Activated T-cell treated with anti-CD3 and anti-CD28 coated beads, Interleukin-2, amount 50 U/mL, for 24 hours (primary cell): ENCODE measurements around the gene TUFT1.

ENCODE experiments used
- DNase-seq: peaks from one replicate; pipeline ENCODE4 v3.0.0-alpha.2; 2020
- H3K27ac Mint-ChIP-seq: 2 replicates; pipeline ENCODE4 v1.8.0; 2020; ENCODE audit warnings: mild to moderate bottlenecking, mixed read lengths
- H3K27me3 Mint-ChIP-seq: 2 replicates; pipeline ENCODE4 v1.8.0; 2020; ENCODE audit warnings: mixed read lengths
- H3K36me3 Mint-ChIP-seq: 2 replicates; pipeline ENCODE4 v1.8.0; 2020; ENCODE audit warnings: low read depth, mixed read lengths
- H3K4me1 Mint-ChIP-seq: 2 replicates; pipeline ENCODE4 v1.8.0; 2020; ENCODE audit warnings: low read depth, mixed read lengths
- H3K4me3 Mint-ChIP-seq: 2 replicates; pipeline ENCODE4 v1.8.0; 2020; ENCODE audit warnings: mild to moderate bottlenecking, moderate library complexity, mixed read lengths
- H3K9me3 Mint-ChIP-seq: 2 replicates; pipeline ENCODE4 v1.8.0; 2020; ENCODE audit warnings: mixed read lengths

The TUFT1 gene

GRCh38 chr1:151540982-151541377 lies 871 bp downstream of the TUFT1 start:
- no peaks in the 10 kb centered on the region for H3K9me3 Mint-ChIP-seq
- DNase-seq, result no peak
- peak overlapping the region; percentile 90 for H3K4me3 Mint-ChIP-seq
- peaks cover 25% of the 10 kb centered on the region for H3K4me1 Mint-ChIP-seq
- no peak overlapping the region for H3K27ac Mint-ChIP-seq
- peaks cover 5% of the 10 kb centered on the region for H3K36me3 Mint-ChIP-seq
- peaks cover 12% of the 10 kb centered on the region for H3K27me3 Mint-ChIP-seq

GRCh38 chr1:151541752-151542151 lies 1.6 kb downstream of the TUFT1 start:
- H3K36me3 Mint-ChIP-seq, result peaks cover 5% of the 10 kb centered on the region
- peaks cover 25% of the 10 kb centered on the region for H3K4me1 Mint-ChIP-seq
- H3K9me3 Mint-ChIP-seq, result no peaks in the 10 kb centered on the region
- DNase-seq, result no peak
- no peak overlapping the region for H3K27ac Mint-ChIP-seq
- peak overlapping the region; percentile 90 for H3K4me3 Mint-ChIP-seq
- peaks cover 12% of the 10 kb centered on the region for H3K27me3 Mint-ChIP-seq

GRCh38 chr1:151542710-151543129 lies 2.6 kb downstream of the TUFT1 start:
- peaks cover 12% of the 10 kb centered on the region for H3K27me3 Mint-ChIP-seq
- H3K9me3 Mint-ChIP-seq, result no peaks in the 10 kb centered on the region
- peaks cover 5% of the 10 kb centered on the region for H3K36me3 Mint-ChIP-seq
- H3K27ac Mint-ChIP-seq, result no peak overlapping the region
- H3K4me3 Mint-ChIP-seq, result no peak overlapping the region
- no peak for DNase-seq
- peaks cover 31% of the 10 kb centered on the region for H3K4me1 Mint-ChIP-seq

- Mint-ChIP-seq H3K9me3 (no peaks in the 10 kb centered on the region), H3K27me3 (peaks cover 12% of the 10 kb centered on the region), H3K36me3 (peaks cover under 1% of the 10 kb centered on the region), H3K4me3 (no peak overlapping the region), H3K4me1 (peaks cover 23% of the 10 kb centered on the region), H3K27ac (no peak overlapping the region)
- DNase-seq, result no peak
Measured at GRCh38 chr1:151545542-151545941, 5.4 kb downstream of the TUFT1 start.

GRCh38 chr1:151546011-151546925 lies 6.2 kb downstream of the TUFT1 start:
- H3K9me3 Mint-ChIP-seq, result no peaks in the 10 kb centered on the region
- DNase-seq, result no peak
- peaks cover 15% of the 10 kb centered on the region for H3K4me1 Mint-ChIP-seq
- H3K27ac Mint-ChIP-seq, result no peak overlapping the region
- H3K36me3 Mint-ChIP-seq, result no peaks in the 10 kb centered on the region
- H3K4me3 Mint-ChIP-seq, result no peak overlapping the region
- peaks cover 7% of the 10 kb centered on the region for H3K27me3 Mint-ChIP-seq

GRCh38 chr1:151547119-151547899 lies 7.2 kb downstream of the TUFT1 start:
- Mint-ChIP-seq H3K27ac (no peak overlapping the region), H3K4me3 (no peak overlapping the region)

GRCh38 chr1:151547900-151548230 lies 7.8 kb downstream of the TUFT1 start:
- peaks cover 9% of the 10 kb centered on the region for H3K4me1 Mint-ChIP-seq
- no peak overlapping the region for H3K4me3 Mint-ChIP-seq
- no peaks in the 10 kb centered on the region for H3K27me3 Mint-ChIP-seq
- H3K27ac Mint-ChIP-seq, result no peak overlapping the region
- H3K9me3 Mint-ChIP-seq, result no peaks in the 10 kb centered on the region
- no peaks in the 10 kb centered on the region for H3K36me3 Mint-ChIP-seq
- DNase-seq, result no peak

More at GRCh38 chr1:151547119-151547899, 7.2 kb downstream of the TUFT1 start:
- H3K36me3 Mint-ChIP-seq, result no peaks in the 10 kb centered on the region
- DNase-seq, result no peak
- no peaks in the 10 kb centered on the region for H3K9me3 Mint-ChIP-seq
- no peaks in the 10 kb centered on the region for H3K27me3 Mint-ChIP-seq
- H3K4me1 Mint-ChIP-seq, result peaks cover 9% of the 10 kb centered on the region

- H3K9me3 Mint-ChIP-seq, result no peaks in the 10 kb centered on the region
- no peaks in the 10 kb centered on the region for H3K36me3 Mint-ChIP-seq
- no peak overlapping the region for H3K4me3 Mint-ChIP-seq
- no peak for DNase-seq
- no peak overlapping the region for H3K27ac Mint-ChIP-seq
- H3K27me3 Mint-ChIP-seq, result no peaks in the 10 kb centered on the region
- peaks cover 10% of the 10 kb centered on the region for H3K4me1 Mint-ChIP-seq
Measured at GRCh38 chr1:151549199-151549598, 9.1 kb downstream of the TUFT1 start.

- no peak overlapping the region for H3K4me3 Mint-ChIP-seq
- no peaks in the 10 kb centered on the region for H3K9me3 Mint-ChIP-seq
- H3K27ac Mint-ChIP-seq, result no peak overlapping the region
- peaks cover 3% of the 10 kb centered on the region for H3K4me1 Mint-ChIP-seq
- H3K36me3 Mint-ChIP-seq, result no peaks in the 10 kb centered on the region
- DNase-seq, result no peak
- H3K27me3 Mint-ChIP-seq, result no peaks in the 10 kb centered on the region
Measured at GRCh38 chr1:151553659-151554058, 13.6 kb downstream of the TUFT1 start.

GRCh38 chr1:151556052-151556451 lies 15.9 kb downstream of the TUFT1 start:
- Mint-ChIP-seq H3K27ac (no peak overlapping the region), H3K27me3 (no peaks in the 10 kb centered on the region), H3K36me3 (no peaks in the 10 kb centered on the region), H3K4me3 (no peak overlapping the region), H3K4me1 (peaks cover 3% of the 10 kb centered on the region), H3K9me3 (no peaks in the 10 kb centered on the region)
- no peak for DNase-seq

- H3K27ac Mint-ChIP-seq, result no peak overlapping the region
- no peaks in the 10 kb centered on the region for H3K27me3 Mint-ChIP-seq
- H3K36me3 Mint-ChIP-seq, result no peaks in the 10 kb centered on the region
- no peaks in the 10 kb centered on the region for H3K9me3 Mint-ChIP-seq
- H3K4me1 Mint-ChIP-seq, result peaks cover 2% of the 10 kb centered on the region
- no peak for DNase-seq
- H3K4me3 Mint-ChIP-seq, result no peak overlapping the region
Measured at GRCh38 chr1:151562661-151563060, 22.6 kb downstream of the TUFT1 start.

- Mint-ChIP-seq H3K4me1 (peaks cover 5% of the 10 kb centered on the region), H3K27ac (no peak overlapping the region), H3K4me3 (no peak overlapping the region), H3K36me3 (no peaks in the 10 kb centered on the region), H3K9me3 (no peaks in the 10 kb centered on the region), H3K27me3 (no peaks in the 10 kb centered on the region)
- DNase-seq, result no peak
Measured at GRCh38 chr1:151563376-151563775, 23.3 kb downstream of the TUFT1 start.

GRCh38 chr1:151565502-151566189 lies 25.5 kb downstream of the TUFT1 start:
- Mint-ChIP-seq H3K27me3 (no peaks in the 10 kb centered on the region), H3K36me3 (no peaks in the 10 kb centered on the region), H3K4me1 (peaks cover 8% of the 10 kb centered on the region), H3K4me3 (no peak overlapping the region), H3K27ac (no peak overlapping the region), H3K9me3 (no peaks in the 10 kb centered on the region)
- DNase-seq, result no peak

GRCh38 chr1:151568626-151569088 lies 28.5 kb downstream of the TUFT1 start:
- Mint-ChIP-seq H3K4me1 (peaks cover 8% of the 10 kb centered on the region), H3K27ac (peak overlapping the region; percentile 16), H3K4me3 (no peak overlapping the region), H3K36me3 (no peaks in the 10 kb centered on the region), H3K27me3 (no peaks in the 10 kb centered on the region), H3K9me3 (no peaks in the 10 kb centered on the region)
- no peak for DNase-seq
